Mucosa of descending colon (tissue), 3 donors: ENCODE results near the gene ADAM15. TPM values are rescaled to one million over a fixed set of nuclear protein-coding genes. Genes with fewer than 3 reads are reported as not detected.

Experiments used
- ATAC-seq: fragments of 200-7000 bp; cut with Tn5 transposase; one replicate; pipeline ENCODE4 v1.9.1; 2020; ENCODE audit warnings: mild to moderate bottlenecking, moderate library complexity
- DNase-seq, 3 donors: peaks; one replicate each; pipeline ENCODE4 v3.0.0-alpha.2; 2020
- H3K36me3 ChIP-seq: fragments of 200-600 bp; one replicate; pipeline ENCODE4 v1.8.0; 2021; ENCODE audit warnings: low read depth, mild to moderate bottlenecking
- H3K4me1 ChIP-seq: fragments of 200-600 bp; one replicate; pipeline ENCODE4 v1.8.0; 2021; ENCODE audit warnings: low read depth, mild to moderate bottlenecking
- H3K4me3 ChIP-seq: fragments of 200-600 bp; one replicate; pipeline ENCODE4 v1.8.0; 2021; ENCODE audit warnings: mild to moderate bottlenecking
- H3K9me3 ChIP-seq: fragments of 200-600 bp; one replicate; pipeline ENCODE4 v1.8.0; 2021; ENCODE audit warnings: mild to moderate bottlenecking
- intact Hi-C, 2 donors: fragments of 100-400 bp; cut with DNase I in 1 of 2; cut with micrococcal nuclease in 1 of 2; formaldehyde crosslinking; loops; one replicate each; pipeline versions ENCODE4 v1.11.0 to v1.11.1; 2022; cut with DNase I, micrococcal nuclease
- total RNA-seq, 3 donors: library from RNA; stranded (reverse); fragmentation: NEBNext Ultra II Directional in 2 of 3; extraction: Animal tissue kit (Norgen Biotek cat#: 25700) in 2 of 3; gene quantifications; one replicate each; pipeline versions ENCODE4 v1.2.1 to v1.2.4, GENCODE V29; 2021 to 2023
- TF ChIP-seq, protein P1 (sequence below): fragments of 200-600 bp; IDR thresholded peaks from one replicate; pipeline ENCODE4 v1.8.0; 2022; ENCODE audit warnings: antibody characterized with exemption, mild to moderate bottlenecking
- donor health status: DM: no; HTN: no; CAD: no; lungs with moderate emphysema.
- donor health status: DM: no; HTN: no; CAD: no.
- donor health status: DM: no; HTN: yes; CAD: no.

ADAM15 gene
- total RNA-seq, 3 donors from 2014 or later: 71.8 to 148 (median 79.7) TPM

DNA sequence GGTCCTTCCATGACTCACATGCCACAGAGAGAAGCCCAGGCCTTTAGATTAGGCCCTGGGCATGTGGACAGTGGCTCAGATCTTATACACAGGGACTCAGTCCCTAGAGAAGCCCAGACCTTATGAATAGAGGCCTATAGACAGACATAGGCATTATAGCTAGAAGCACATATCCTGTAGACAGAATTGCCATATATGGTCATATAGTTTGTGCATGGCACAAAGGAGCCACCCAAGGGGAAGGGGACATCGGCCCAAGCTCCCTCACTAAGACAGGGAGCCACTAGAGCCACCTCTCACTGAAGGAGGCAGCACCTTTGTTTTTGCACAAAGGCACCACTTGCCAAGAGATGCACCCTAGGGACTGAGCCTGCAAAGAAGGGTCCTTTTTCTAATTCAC is 25.3 kb downstream of the ADAM15 start:
- intact Hi-C loops: no loop called here
- Histone ChIP-seq H3K4me3 (no peak overlapping the region), H3K9me3 (no peaks in the 10 kb centered on the region), H3K4me1 (peaks cover 29% of the 10 kb centered on the region), H3K36me3 (no peaks in the 10 kb centered on the region)
- peak in 1 of 3 donors; percentile 3 for DNase-seq
- TF ChIP-seq, protein P1, sequence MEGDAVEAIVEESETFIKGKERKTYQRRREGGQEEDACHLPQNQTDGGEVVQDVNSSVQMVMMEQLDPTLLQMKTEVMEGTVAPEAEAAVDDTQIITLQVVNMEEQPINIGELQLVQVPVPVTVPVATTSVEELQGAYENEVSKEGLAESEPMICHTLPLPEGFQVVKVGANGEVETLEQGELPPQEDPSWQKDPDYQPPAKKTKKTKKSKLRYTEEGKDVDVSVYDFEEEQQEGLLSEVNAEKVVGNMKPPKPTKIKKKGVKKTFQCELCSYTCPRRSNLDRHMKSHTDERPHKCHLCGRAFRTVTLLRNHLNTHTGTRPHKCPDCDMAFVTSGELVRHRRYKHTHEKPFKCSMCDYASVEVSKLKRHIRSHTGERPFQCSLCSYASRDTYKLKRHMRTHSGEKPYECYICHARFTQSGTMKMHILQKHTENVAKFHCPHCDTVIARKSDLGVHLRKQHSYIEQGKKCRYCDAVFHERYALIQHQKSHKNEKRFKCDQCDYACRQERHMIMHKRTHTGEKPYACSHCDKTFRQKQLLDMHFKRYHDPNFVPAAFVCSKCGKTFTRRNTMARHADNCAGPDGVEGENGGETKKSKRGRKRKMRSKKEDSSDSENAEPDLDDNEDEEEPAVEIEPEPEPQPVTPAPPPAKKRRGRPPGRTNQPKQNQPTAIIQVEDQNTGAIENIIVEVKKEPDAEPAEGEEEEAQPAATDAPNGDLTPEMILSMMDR: no peak
- ATAC-seq: no peak

DNA sequence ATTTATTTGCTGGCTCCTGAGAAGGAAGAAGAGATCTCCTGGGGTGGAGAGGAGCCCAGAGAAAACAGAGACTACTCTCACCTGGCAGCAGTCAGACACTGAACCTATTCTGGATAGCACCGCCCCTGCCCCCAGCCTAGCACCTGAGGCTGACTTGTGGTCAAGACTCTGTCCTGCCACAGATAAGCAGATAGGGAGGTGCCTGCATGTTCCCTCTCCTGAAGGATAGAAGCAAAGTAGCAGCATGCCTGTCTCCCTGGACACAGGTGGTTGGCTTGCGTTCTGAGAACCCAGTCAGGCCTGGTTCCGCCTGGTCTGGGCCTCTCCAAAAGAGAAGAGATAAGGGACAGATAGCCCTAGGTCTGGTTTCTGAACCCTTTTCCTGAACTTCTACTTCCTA is 26.2 kb downstream of the ADAM15 start:
- TF ChIP-seq, protein P1: no peak
- ATAC-seq: no peak

DNA sequence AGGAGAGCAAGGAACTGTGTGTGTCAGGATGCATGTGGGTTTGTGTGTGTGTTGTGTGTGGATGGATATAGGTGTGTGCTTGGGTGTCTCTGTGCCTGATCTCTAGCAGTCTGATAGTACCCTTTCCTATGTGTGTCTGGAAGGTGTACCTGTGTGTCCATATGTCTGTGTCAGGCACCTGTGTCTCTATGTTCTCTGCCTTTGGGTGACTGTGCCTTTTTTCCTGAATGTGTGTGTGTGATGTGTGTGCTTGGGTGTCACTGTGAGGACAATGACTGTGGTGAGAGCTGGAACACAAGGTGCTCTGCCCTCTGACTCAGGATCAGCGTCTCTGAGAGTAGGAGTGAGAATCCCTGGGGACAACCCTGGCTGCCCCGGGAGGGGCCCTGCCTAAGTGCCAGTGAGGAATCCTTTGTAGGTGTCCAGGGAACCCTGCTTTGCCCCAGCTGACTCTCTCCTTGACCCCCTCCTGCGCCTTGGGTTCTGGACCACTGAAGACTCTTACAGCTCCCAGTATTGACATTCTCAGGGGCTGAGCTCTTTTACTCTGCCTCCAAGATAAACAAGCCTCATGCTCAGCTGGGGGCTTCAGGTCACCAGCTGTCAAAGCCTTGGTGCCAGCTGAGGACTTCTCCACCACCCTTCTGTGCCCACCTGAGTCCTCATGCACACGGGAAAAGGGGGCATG is 26.8 kb downstream of the ADAM15 start:
- DNase-seq: peak in 2 of 3 donors; percentile 33 to 54
- peak; percentile 16 for ATAC-seq
- TF ChIP-seq, protein P1: no peak
- H3K36me3 ChIP-seq: no peaks in the 10 kb centered on the region
- intact Hi-C loops: no loop called here
- no peak overlapping the region for H3K4me3 ChIP-seq
- peaks cover 42% of the 10 kb centered on the region for H3K4me1 ChIP-seq
- H3K9me3 ChIP-seq: no peaks in the 10 kb centered on the region

More for the DNA sequence above, 26.2 kb downstream of the ADAM15 start:
- intact Hi-C loops: no loop called here
- DNase-seq: peak in 2 of 3 donors; percentile 24 to 30
- H3K36me3 ChIP-seq: no peaks in the 10 kb centered on the region
- H3K4me1 ChIP-seq: peaks cover 36% of the 10 kb centered on the region
- no peak overlapping the region for H3K4me3 ChIP-seq
- H3K9me3 ChIP-seq: no peaks in the 10 kb centered on the region

DNA sequence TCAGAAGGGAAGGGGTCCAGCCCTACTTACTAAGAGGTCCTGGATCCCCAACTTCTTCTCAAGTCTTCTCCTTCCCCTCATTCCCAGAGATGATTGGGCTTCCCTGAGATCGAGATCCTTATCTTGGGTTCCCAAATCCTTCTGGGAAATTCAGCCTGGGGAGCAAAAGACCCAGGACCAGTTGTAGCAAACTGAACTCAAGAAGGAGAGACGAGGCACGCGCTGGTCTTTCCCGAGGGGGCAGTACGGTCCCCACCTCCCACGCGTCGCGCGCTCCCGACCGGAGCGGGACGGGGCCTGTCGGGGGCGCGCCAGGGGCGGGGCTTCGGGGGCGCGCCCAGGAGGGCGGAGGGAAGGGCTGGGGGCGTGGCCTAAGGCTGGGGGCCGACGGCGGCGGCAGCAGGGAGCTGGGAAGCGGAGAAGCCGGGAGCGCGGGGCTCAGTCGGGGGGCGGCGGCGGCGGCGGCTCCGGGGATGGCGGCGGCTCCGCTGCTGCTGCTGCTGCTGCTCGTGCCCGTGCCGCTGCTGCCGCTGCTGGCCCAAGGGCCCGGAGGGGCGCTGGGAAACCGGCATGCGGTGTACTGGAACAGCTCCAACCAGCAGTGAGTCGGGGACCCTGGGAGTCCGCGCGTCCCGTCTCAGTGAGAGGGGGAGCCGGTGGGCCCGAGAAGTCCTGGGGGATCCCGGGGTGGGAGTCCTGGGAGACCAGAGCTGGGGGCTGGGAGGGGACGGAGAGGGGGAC is 27.5 kb downstream of the ADAM15 start, which contains the start of gene EFNA3:
EFNA3 (plus strand) TSS at position 369 of the 741 bp plus-strand sequence; CDS start at position 474, 105 bp downstream.
- Histone ChIP-seq H3K36me3 (no peaks in the 10 kb centered on the region), H3K9me3 (no peaks in the 10 kb centered on the region), H3K4me3 (no peak within 1 kb of the TSS), H3K4me1 (peaks cover 49% of the 10 kb centered on the region)
- ATAC-seq (peak; percentile 61), DNase-seq (peak; percentile 85 to 92 (median 88))
- intact Hi-C loops: no loop called here
- TF ChIP-seq, protein P1: no peak

DNA sequence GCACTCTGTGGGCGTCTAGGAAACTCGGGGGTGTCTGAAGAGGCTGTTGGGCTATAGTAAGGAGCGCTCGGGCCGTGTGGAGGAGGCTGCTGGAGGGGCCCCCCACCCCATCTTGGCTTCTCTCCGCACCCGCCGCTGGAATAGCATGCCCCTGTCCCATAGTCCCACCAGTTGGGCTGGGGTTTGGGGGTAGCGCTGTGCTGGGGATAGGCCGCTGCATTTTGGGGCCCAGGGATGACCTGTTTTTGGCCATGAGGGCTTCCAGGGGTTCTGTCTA is 28.0 kb downstream of the ADAM15 start:
- Histone ChIP-seq H3K4me3 (no peak overlapping the region), H3K36me3 (no peaks in the 10 kb centered on the region), H3K4me1 (peaks cover 54% of the 10 kb centered on the region), H3K9me3 (no peaks in the 10 kb centered on the region)
- TF ChIP-seq, protein P1: no peak
- intact Hi-C loops: no loop called here
- ATAC-seq (no peak), DNase-seq (no peak)
